HG02763 (cell line): ENCODE data around the gene INVS.
"Not testable (repeated sequence)": the region's sequence is repeated elsewhere in the genome, so short reads cannot be mapped to it uniquely, and the experiment has no call there.

ENCODE experiments used
- ATAC-seq: cut with Tn5 transposase; IDR thresholded peaks from one replicate; pipeline ENCODE4 v1.9.1; 2021; ENCODE audit warnings: mild to moderate bottlenecking, moderate library complexity; ENCODE audit not compliant: unreplicated experiment

The INVS gene

GRCh38 chr9:100112677-100113336, 13.8 kb downstream of the INVS start:
- ATAC-seq, result no peak

GRCh38 chr9:100117316-100117715, 18.3 kb downstream of the INVS start:
- ATAC-seq, result no peak

GRCh38 chr9:100120286-100120685, 21.2 kb downstream of the INVS start:
- no peak for ATAC-seq

GRCh38 chr9:100125236-100125635, 26.2 kb downstream of the INVS start:
- no peak for ATAC-seq

- no peak for ATAC-seq
These were observed 26.9 kb downstream of the INVS start for GRCh38 chr9:100125910-100126309.

GRCh38 chr9:100126423-100126822, 27.4 kb downstream of the INVS start:
- ATAC-seq, result no peak

- no peak for ATAC-seq
These were observed 30.7 kb downstream of the INVS start for GRCh38 chr9:100129772-100130171.

- ATAC-seq, result no peak
These were observed 32.2 kb downstream of the INVS start for GRCh38 chr9:100131216-100131615.

- ATAC-seq, result no peak
These were observed 32.9 kb downstream of the INVS start for GRCh38 chr9:100131875-100132430.

GRCh38 chr9:100134731-100135130, 35.7 kb downstream of the INVS start:
- no peak for ATAC-seq

- not testable (repeated sequence) for ATAC-seq
These were observed 37.8 kb downstream of the INVS start for GRCh38 chr9:100136799-100137198.

GRCh38 chr9:100140303-100140702, 41.3 kb downstream of the INVS start:
- not testable (repeated sequence) for ATAC-seq

- not testable (repeated sequence) for ATAC-seq
These were observed 42.8 kb downstream of the INVS start for GRCh38 chr9:100141862-100142261.

GRCh38 chr9:100145167-100145934, 46.3 kb downstream of the INVS start:
- not testable (repeated sequence) for ATAC-seq

- not testable (repeated sequence) for ATAC-seq
These were observed 46.9 kb downstream of the INVS start for GRCh38 chr9:100145976-100146375.

- no peak for ATAC-seq
These were observed 51.2 kb downstream of the INVS start for GRCh38 chr9:100150214-100150613.

GRCh38 chr9:100160021-100160420, 61.0 kb downstream of the INVS start:
- no peak for ATAC-seq

GRCh38 chr9:100167176-100167575, 68.1 kb downstream of the INVS start:
- ATAC-seq, result no peak

- no peak for ATAC-seq
These were observed 69.0 kb downstream of the INVS start for GRCh38 chr9:100167915-100168654.

GRCh38 chr9:100170085-100170484, 71.0 kb downstream of the INVS start:
- no peak for ATAC-seq

- ATAC-seq, result no peak
These were observed 71.5 kb downstream of the INVS start for GRCh38 chr9:100170556-100170955.
